ENCODE results near the gene JAK1. TPM values are rescaled to one million over a fixed set of nuclear protein-coding genes. Genes with fewer than 3 reads are reported as not detected.

The JAK1 gene
- total and polyA plus RNA-seq, 3 donors from 2014 or later, result 100 to 142 (median 117) TPM

- H3K27me3 ChIP-seq, result no peaks in the 10 kb centered on the region
- 95 to 97% methylated on average over 2 of the region's 2 CpGs for WGBS, 2 donors
- no peak overlapping the region for H3K27ac ChIP-seq
- no peak for DNase-seq
- H3K4me3 ChIP-seq, result no peak overlapping the region
- H3K4me1 ChIP-seq, result peaks cover 4% of the 10 kb centered on the region
- intact Hi-C loops (cut with DNase I; ENCODE audit: low total_unique reads), result no loop called here
- TF ChIP-seq CTCF (IDR thresholded peaks at IDR 0.05) (no peak), POLR2A (IDR thresholded peaks at IDR 0.05) (no peak)
- H3K9me3 ChIP-seq, result no peaks in the 10 kb centered on the region
- no peaks in the 10 kb centered on the region for H3K36me3 ChIP-seq (ENCODE audit: low read depth, missing control alignments)
These were observed 38.0 kb downstream of the JAK1 start for GRCh38 chr1:64928325-64928724.

- Histone ChIP-seq H3K36me3 (ENCODE audit: low read depth, missing control alignments) (no peaks in the 10 kb centered on the region), H3K27me3 (no peaks in the 10 kb centered on the region), H3K4me1 (peaks cover 10% of the 10 kb centered on the region), H3K9me3 (no peaks in the 10 kb centered on the region), H3K4me3 (no peak overlapping the region), H3K27ac (no peak overlapping the region)
- DNase-seq, result no peak
- no peak for TF ChIP-seq CTCF (IDR thresholded peaks at IDR 0.05)
- no peak for TF ChIP-seq POLR2A (IDR thresholded peaks at IDR 0.05)
- 55 to 63% methylated on average over 2 of the region's 2 CpGs for WGBS, 2 donors
- intact Hi-C loops (cut with DNase I; ENCODE audit: low total_unique reads), result no loop called here
These were observed 40.8 kb downstream of the JAK1 start for GRCh38 chr1:64925594-64925993.

GRCh38 chr1:64923294-64923718 is 43.0 kb downstream of the JAK1 start:
- 47% methylated on average over 2 of the region's 2 CpGs for WGBS, 2 donors
- Histone ChIP-seq H3K4me3 (no peak overlapping the region), H3K9me3 (no peaks in the 10 kb centered on the region), H3K27ac (no peak overlapping the region), H3K4me1 (peaks cover 10% of the 10 kb centered on the region), H3K27me3 (no peaks in the 10 kb centered on the region), H3K36me3 (ENCODE audit: low read depth, missing control alignments) (no peaks in the 10 kb centered on the region)
- no peak for DNase-seq
- intact Hi-C loops (cut with DNase I; ENCODE audit: low total_unique reads), result no loop called here
- TF ChIP-seq POLR2A (IDR thresholded peaks at IDR 0.05) (no peak), CTCF (IDR thresholded peaks at IDR 0.05) (no peak)

GRCh38 chr1:64922336-64922735 is 44.0 kb downstream of the JAK1 start:
- peaks cover 10% of the 10 kb centered on the region for H3K4me1 ChIP-seq
- H3K36me3 ChIP-seq (ENCODE audit: low read depth, missing control alignments), result no peaks in the 10 kb centered on the region
- H3K27ac ChIP-seq, result no peak overlapping the region
- no peaks in the 10 kb centered on the region for H3K9me3 ChIP-seq
- TF ChIP-seq CTCF (IDR thresholded peaks at IDR 0.05) (no peak), POLR2A (IDR thresholded peaks at IDR 0.05) (no peak)
- no peaks in the 10 kb centered on the region for H3K27me3 ChIP-seq
- no peak for DNase-seq
- intact Hi-C loops (cut with DNase I; ENCODE audit: low total_unique reads), result no loop called here
- WGBS, 2 donors, result 60 to 61% methylated on average over 2 of the region's 2 CpGs
- H3K4me3 ChIP-seq, result no peak overlapping the region

DNA sequence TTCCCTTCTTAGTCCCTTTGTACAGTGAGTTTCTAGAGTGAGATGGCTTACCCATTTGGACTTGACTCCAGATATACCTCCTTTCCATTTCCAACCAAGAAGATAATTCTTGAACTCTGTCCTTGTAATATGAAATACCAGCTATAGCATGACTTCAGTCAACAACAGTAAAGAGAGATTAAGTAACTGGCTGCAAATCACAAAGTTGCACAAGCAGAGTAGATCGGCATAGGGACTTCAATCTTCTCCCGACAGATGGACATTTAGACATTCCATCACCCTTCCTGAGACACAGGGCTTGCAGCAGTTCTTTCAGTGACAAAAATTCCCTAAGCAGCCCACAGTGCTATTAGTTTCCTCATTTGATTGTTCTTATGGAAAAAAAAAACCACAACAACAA is 44.6 kb downstream of the JAK1 start:
- Histone ChIP-seq H3K27ac (no peak overlapping the region), H3K9me3 (no peaks in the 10 kb centered on the region), H3K36me3 (ENCODE audit: low read depth, missing control alignments) (no peaks in the 10 kb centered on the region), H3K4me3 (no peak overlapping the region), H3K4me1 (peaks cover 10% of the 10 kb centered on the region), H3K27me3 (no peaks in the 10 kb centered on the region)
- WGBS, 2 donors, result 79 to 85% methylated on average over 2 of the region's 2 CpGs
- TF ChIP-seq CTCF (IDR thresholded peaks at IDR 0.05), result no peak
- TF ChIP-seq POLR2A (IDR thresholded peaks at IDR 0.05), result no peak
- DNase-seq, result no peak
- intact Hi-C loops (cut with DNase I; ENCODE audit: low total_unique reads), result no loop called here
